A549 treated with RU486 at 1 μM for 4 hours (cell line): ENCODE measurements around the gene ACR. TPM values are rescaled to one million over a fixed set of nuclear protein-coding genes. Genes with fewer than 3 reads are reported as not detected.

Experiments
- total RNA-seq: library from RNA; stranded (reverse); fragments of 200-300 nt; extraction: Qiagen RNA extraction; gene quantifications from 5 replicates; pipeline ENCODE4 v1.2.3, GENCODE V29; 2022; ENCODE audit warnings: low read depth

ACR gene
- total RNA-seq: 0.25 TPM in 1 of 5 replicates, not detected in the others

DNA sequence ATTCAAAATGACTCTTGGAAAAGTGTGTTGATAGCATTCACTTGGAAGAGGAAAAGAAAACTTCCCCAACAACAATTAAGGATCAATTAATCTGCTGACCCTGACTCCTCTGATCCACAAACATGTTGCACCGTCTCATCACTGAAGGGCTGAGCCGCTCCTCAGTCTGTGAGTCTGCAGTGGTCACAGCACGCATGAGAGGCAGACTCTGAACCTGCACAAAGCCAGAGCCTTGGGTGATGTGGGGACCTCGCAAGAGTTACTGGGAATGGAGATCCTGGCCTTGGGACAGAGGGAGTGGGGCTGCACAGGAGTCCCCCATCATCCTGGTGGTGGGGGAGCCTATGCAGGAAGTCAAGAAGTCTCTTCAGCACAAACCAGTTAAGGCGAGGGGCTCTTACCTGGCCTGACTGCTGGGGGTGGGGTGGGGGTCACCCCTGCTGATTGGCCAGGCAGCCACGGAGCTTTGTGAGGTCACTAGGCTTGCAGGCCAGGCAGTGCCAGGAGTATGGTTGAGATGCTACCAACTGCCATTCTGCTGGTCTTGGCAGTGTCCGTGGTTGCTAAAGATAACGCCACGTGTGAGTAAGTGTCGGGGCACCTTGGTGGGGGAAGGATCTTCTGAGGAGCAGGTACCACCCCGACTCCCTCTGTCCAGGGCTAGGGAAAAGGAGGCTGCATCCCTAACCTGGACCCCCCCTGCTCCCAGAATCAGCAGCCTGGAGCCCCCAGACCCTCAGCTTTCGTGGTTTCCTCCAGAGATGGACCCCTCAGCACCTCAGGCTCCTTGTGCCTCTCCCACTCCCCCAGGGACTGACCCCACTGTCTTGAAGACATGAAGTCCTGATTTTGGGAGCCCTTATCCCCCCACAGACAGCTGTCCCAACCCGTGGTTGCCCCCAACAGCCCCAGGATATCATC lies at the start of gene ACR:
Gene ACR (plus strand): TSS at position 477 of the 921 bp plus-strand sequence. CDS start 32 bp downstream, at position 509.

DNA sequence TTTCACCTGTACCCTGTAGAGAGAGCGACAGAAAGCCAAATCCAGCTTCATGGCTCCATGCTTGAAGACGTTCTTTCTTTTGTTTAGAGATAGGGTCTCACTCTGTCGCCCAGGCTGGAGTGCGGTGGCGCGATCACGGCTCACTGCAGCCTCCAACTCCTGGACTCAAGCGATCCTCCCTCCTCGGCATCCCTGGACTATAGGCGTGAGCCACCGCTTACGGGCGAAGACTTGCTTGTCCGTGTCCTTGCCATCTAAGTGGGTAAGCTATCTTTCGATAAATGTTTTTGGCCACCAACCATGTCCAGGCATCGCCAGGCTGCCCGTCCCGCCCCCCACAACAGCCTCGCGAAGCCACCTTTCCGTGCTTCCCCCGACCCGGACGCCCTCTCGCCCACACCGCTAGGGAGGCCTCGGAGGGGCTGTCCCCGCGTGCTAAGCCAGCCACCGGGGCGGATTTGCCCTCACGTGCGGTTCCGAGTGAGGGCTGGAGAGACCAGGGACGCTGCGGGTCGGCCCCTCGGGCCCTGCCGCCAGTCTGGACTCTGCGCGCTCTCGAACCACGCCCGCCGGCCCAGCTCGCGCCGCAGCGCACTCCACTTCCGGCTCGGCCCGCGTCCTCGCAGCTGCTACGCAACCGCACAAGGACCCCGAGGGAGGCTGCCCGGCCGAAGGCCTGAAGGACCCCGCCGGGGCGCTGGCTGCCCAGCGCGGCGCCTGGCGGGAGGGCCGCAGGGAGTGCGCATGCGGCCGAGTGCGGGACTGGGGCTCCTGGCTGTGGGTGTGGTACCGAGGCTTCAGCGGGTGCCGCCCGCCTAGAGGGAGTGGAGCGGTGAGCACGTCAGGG lies 45.3 kb downstream of the ACR start, which contains the start of gene RABL2B:
Gene RABL2B (minus strand): TSS at position 604 of the 847 bp plus-strand sequence. CDS start 1,342 bp downstream, outside the sequence.

Other genes with a start within 250 kb of the ACR start
- 28.1 to 51.7 TPM (median 41.4 TPM) in 5 replicates for gene LMF2, start 230.5 kb upstream of the ACR start, total RNA-seq
- gene NCAPH2, start 230.0 kb upstream of the ACR start, total RNA-seq: 31.1 to 37.8 TPM (median 35.9 TPM) in 5 replicates
- 4.4 to 8.2 TPM (median 6.7 TPM) in 5 replicates for gene SCO2, start 212.6 kb upstream of the ACR start, total RNA-seq
- gene TYMP, start 208.2 kb upstream of the ACR start, total RNA-seq: 10.8 to 21.9 TPM (median 18.6 TPM) in 5 replicates
- gene KLHDC7B, start 192.3 kb upstream of the ACR start, total RNA-seq: 0.03 TPM in 2 of 5 replicates, not detected in the others
- gene SYCE3, start 175.3 kb upstream of the ACR start, total RNA-seq: 0.56 to 0.66 TPM (median 0.58 TPM) in 3 of 5 replicates, not detected in the others
- gene CPT1B, start 159.8 kb upstream of the ACR start, total RNA-seq: 7.5 to 14.2 TPM (median 13.8 TPM) in 5 replicates
- 14.3 to 23.0 TPM (median 18.5 TPM) in 5 replicates for gene CHKB, start 155.4 kb upstream of the ACR start, total RNA-seq
- gene MAPK8IP2, start 137.4 kb upstream of the ACR start, total RNA-seq: 2.2 to 4.2 TPM (median 3.8 TPM) in 5 replicates
- 15.6 to 27.5 TPM (median 19.6 TPM) in 5 replicates for gene ARSA, start 110.1 kb upstream of the ACR start, total RNA-seq
- 3.0 to 6.1 TPM (median 4.6 TPM) in 5 replicates for gene SHANK3, start 65.4 kb upstream of the ACR start, total RNA-seq
- gene RABL2B, start 45.4 kb downstream of the ACR start, total RNA-seq: 14.7 to 21.6 TPM (median 19.8 TPM) in 5 replicates